CD4-positive, alpha-beta T cell treated with Interleukin-6 at 100 ng/mL for 8 hours (primary cell): Measurements from ENCODE around the gene CHRNB2.
A peak's percentile ranks its signal among the peaks of the same experiment; 100 is the strongest.

Experiments used
- DNase-seq: peaks from one replicate; pipeline ENCODE4 v3.0.0-alpha.2; 2020; ENCODE audit warnings: mixed read lengths, low spot score

The CHRNB2 gene

DNA sequence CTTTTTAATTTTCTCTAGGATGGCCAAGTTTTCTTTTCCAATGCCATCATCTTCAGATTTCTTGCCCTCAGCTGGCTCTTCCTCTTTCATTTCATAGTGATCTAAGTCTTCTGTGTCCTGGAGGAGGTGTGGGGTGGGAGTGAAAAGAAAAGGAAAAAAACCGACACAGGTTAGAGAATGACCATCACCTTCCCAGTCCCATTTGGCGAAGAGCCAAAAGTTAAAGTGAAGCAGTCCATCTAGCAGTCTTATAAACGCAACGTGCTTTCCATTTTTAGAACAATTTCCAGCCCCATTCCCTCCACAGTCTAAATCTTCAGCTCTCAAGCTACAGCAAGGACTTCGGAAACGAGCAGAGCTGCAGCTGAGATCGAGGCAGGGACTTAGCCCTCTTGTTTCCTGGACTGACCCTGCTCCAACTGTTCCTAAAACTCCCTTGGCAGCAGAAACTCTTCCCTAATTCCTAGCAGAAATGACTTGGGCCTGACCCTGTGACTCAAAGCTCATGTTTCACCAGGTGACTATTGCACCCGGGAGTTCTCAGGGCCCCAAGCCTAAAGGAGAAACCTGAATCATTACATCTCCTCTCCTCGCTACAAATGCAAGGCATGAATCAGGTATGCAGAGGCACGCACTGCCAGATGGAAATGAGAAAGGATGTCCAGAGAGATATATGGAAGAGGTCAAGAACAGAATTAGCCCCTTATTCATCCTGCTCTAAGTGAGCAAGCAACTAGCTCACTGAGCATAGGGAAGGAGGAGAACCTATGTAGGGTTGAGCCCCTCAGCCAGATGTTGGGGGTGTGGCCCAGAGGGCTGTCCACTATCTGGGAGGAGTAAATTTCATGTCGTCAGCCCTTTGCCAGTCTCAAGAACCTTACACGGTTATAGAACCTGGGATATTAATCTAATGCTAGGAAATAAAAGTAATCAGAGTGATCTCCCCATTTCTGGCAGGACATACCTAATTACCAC is 14.2 kb upstream of the CHRNB2 start:
- no peak for DNase-seq

DNA sequence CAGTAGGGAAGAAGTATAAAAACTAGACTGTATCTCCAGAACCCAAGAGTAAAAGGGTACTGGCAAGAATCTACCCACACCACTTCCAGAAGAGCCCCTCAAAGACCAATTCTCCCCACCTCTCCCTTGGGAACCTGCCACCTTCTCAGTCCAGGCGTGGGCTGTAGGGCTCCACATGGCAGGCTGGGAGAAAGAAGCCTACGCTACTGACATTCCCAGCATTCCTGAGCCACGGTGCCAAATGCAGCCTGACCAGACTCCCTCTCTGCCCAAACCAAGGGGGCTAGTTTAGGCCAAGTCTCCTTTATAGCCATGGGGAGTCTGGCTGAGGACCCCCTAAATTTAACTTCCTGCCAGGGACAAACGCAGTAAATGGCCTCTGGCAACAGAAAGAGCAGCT is 11.2 kb upstream of the CHRNB2 start:
- no peak for DNase-seq

GRCh38 chr1:154557248-154557938 is 10.2 kb upstream of the CHRNB2 start:
- DNase-seq: no peak

GRCh38 chr1:154557939-154558719 is 9.4 kb upstream of the CHRNB2 start, which contains the start of gene UBE2Q1:
TSS of gene UBE2Q1 (minus strand) at chr1:154558662. CDS start at chr1:154558553, 109 bp downstream.
- DNase-seq: no peak

- DNase-seq: peak; percentile 100
Measured at GRCh38 chr1:154558720-154559465, 8.7 kb upstream of the CHRNB2 start.

- DNase-seq: peak; percentile 83
Measured at GRCh38 chr1:154559466-154560044, 8.0 kb upstream of the CHRNB2 start.

- DNase-seq: no peak
Measured at GRCh38 chr1:154565876-154566275, 1.7 kb upstream of the CHRNB2 start.

DNA sequence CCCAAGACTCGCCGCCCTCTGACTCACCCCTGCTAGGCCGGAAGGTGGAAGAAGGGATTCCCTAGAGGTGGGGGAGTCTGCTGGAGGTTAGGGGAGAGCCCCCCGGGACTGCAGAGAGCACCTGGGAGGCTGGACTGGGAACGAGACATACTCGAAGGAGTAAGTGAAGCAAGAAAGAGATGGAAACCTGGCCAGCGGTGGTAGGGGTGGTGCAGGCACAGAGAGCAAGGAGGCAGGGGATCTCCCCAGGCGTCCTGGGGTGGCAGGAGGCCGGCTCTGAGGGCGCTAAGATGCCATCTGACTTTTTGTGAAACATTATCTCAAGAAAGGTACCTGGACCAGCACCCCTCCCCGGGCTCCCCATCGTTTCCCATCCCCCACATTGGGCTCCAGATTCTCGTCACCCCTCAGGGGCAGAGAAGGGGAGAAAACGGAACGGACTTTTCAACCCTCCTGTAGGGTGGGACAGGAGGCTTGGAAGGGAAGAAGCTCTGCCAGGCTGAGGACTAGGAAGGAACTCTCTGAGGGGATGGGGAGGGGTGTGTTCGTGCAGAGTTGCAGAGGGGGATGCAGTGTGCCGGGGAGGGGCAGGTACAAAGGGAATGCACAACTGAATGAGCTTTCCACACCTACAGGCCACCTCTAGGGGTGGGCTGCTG is 708 bp downstream of the CHRNB2 start:
- no peak for DNase-seq

DNA sequence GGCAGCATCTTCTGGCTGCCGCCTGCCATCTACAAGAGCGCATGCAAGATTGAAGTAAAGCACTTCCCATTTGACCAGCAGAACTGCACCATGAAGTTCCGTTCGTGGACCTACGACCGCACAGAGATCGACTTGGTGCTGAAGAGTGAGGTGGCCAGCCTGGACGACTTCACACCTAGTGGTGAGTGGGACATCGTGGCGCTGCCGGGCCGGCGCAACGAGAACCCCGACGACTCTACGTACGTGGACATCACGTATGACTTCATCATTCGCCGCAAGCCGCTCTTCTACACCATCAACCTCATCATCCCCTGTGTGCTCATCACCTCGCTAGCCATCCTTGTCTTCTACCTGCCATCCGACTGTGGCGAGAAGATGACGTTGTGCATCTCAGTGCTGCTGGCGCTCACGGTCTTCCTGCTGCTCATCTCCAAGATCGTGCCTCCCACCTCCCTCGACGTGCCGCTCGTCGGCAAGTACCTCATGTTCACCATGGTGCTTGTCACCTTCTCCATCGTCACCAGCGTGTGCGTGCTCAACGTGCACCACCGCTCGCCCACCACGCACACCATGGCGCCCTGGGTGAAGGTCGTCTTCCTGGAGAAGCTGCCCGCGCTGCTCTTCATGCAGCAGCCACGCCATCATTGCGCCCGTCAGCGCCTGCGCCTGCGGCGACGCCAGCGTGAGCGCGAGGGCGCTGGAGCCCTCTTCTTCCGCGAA is 3.8 kb downstream of the CHRNB2 start:
- DNase-seq: no peak

DNA sequence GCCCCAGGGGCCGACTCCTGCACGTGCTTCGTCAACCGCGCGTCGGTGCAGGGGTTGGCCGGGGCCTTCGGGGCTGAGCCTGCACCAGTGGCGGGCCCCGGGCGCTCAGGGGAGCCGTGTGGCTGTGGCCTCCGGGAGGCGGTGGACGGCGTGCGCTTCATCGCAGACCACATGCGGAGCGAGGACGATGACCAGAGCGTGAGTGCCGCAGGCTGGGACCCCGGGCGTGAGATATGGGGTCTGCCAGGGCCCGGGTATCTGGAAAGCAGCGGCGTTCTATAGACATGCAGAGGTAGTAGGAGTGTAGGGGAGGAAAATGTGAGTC is 4.3 kb downstream of the CHRNB2 start:
- no peak for DNase-seq

- DNase-seq: no peak
Measured at GRCh38 chr1:154572468-154573167, 5.0 kb downstream of the CHRNB2 start.

DNA sequence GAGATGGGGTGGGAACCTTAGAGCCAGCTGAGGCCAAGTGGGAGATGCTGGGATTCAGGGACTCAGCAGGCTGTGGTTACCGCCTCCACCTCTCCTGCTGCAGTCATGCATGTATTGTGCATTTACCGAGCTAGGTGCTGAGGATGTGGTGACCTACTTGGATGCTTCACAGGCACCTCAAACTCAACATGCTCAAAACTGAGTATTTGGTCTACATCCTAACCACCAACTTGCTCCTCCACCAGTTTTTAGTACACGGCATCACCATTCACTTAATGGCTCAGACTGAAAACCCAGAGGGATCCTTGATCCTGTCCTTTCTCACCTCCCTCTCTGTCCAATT is 5.6 kb downstream of the CHRNB2 start:
- no peak for DNase-seq

GRCh38 chr1:154574716-154575115 is 7.1 kb downstream of the CHRNB2 start:
- no peak for DNase-seq

GRCh38 chr1:154575147-154575927 is 7.8 kb downstream of the CHRNB2 start:
- no peak for DNase-seq

- DNase-seq: no peak
Measured at GRCh38 chr1:154575951-154576566, 8.5 kb downstream of the CHRNB2 start.

GRCh38 chr1:154577346-154578057 is 9.9 kb downstream of the CHRNB2 start:
- DNase-seq: no peak

DNA sequence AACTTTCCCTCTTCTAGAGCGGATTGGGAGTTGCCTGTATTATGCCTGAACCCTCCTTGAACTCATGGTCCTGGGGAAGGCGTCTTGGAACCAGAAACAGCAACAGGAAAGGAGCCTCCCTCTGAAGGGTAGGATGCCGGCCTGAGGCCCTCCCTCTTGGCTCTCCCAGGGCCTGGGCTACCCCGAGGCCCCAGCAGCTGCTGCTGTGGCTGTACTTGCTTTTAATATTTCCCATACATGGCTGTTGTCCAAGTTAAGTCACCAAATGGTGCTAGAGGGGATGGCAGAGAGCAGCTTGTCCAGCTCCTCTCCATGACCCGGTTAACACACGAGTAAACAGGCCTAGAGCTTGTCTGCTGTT is 10.5 kb downstream of the CHRNB2 start:
- DNase-seq: no peak

DNA sequence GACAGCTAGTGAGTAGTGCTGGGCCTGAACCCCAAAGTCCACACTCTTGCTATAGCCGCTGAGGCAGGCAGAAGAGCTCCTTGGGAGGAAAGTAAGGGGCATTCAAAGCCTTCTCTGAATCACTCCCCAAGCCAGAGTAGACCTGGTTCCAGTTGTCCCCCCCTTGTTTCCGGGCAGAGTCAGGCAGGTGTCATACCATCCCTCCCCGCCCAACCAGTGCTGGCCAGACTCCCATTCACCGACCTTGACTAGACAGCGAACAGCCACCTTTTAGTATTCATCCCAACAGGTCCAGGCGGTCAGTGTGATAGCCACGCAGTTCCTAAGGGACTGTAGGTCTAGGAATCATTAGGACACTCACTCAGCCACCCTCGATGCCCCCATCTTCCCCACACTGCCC is 11.8 kb downstream of the CHRNB2 start:
- DNase-seq: no peak
